Measurements from ENCODE around the gene MROH7. TPM values are rescaled to one million over a fixed set of nuclear protein-coding genes. Genes with fewer than 3 reads are reported as not detected.
A peak's percentile ranks its signal among the peaks of the same experiment; 100 is the strongest.

The MROH7 gene
- total RNA-seq, 1 experiment from 2014 or later = not detected

DNA sequence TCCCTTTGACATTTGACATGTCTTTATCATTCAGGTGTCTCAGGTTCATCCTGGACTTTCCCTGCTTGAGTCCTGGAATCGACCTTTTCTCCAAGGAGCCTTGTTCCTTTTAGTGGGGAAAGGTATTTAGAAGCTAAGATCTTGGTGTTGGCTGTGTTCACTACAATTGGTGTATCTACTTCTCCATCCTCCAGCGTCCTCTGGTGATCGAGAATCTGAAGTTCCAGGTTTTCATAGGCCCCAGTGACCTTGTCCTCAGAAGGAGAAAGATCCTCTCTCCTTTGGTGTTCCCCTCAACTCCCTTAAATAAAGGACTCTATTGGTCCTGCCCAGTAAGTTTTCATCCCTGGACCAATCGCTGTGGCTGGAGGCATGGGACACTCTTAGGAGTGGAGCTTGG lies 22.1 kb downstream of the MROH7 start:
- Histone ChIP-seq H3K36me3 (ENCODE audit: insufficient read depth, low read length, poor library complexity, severe bottlenecking) (no peaks in the 10 kb centered on the region), H3K4me3 (ENCODE audit: low read depth, low read length, poor library complexity, severe bottlenecking) (no peak overlapping the region), H3K27me3 (replicated peaks; ENCODE audit: insufficient read depth, low read depth, low read length, poor library complexity) (no peaks in the 10 kb centered on the region), H3K4me1 (ENCODE audit: insufficient read depth, low read length, poor library complexity, severe bottlenecking) (no peaks in the 10 kb centered on the region), H3K9me3 (ENCODE audit: low read depth, low read length, poor library complexity, severe bottlenecking) (no peaks in the 10 kb centered on the region), H3K27ac (ENCODE audit: low read depth, low read length, poor library complexity, severe bottlenecking) (no peak overlapping the region)
- CTCF ChIA-PET = no interaction called here
- intact Hi-C loops (cut with micrococcal nuclease; ENCODE audit: unreplicated experiment) = no loop called here
- no peak for TF ChIP-seq EZH2 (IDR thresholded peaks at IDR 0.05; ENCODE audit: borderline replicate concordance, low read depth, low read length, poor library complexity, severe bottlenecking)
- peak; percentile 22; the same call in 1 of the 2 replicates for TF ChIP-seq CTCF (conservative IDR thresholded peaks at IDR 0.05; ENCODE audit: low read depth, low read length)
- POLR2A ChIA-PET (ENCODE audit: low non-redundant PET) = no interaction called here
- BruUV-seq (replicated peaks) = no TSS peak
- DNase-seq (ENCODE audit: low spot score) = no peak

- ChIA-PET CTCF (no interaction called here), POLR2A (ENCODE audit: low non-redundant PET) (no interaction called here)
- H3K27me3 ChIP-seq (replicated peaks; ENCODE audit: insufficient read depth, low read depth, low read length, poor library complexity) = no peaks in the 10 kb centered on the region
- no peak for DNase-seq (ENCODE audit: low spot score)
- no peaks in the 10 kb centered on the region for H3K9me3 ChIP-seq (ENCODE audit: low read depth, low read length, poor library complexity, severe bottlenecking)
- intact Hi-C loops (cut with micrococcal nuclease; ENCODE audit: unreplicated experiment) = no loop called here
- H3K36me3 ChIP-seq (ENCODE audit: insufficient read depth, low read length, poor library complexity, severe bottlenecking) = no peaks in the 10 kb centered on the region
- no peak overlapping the region for H3K4me3 ChIP-seq (ENCODE audit: low read depth, low read length, poor library complexity, severe bottlenecking)
- no peak for TF ChIP-seq EZH2 (IDR thresholded peaks at IDR 0.05; ENCODE audit: borderline replicate concordance, low read depth, low read length, poor library complexity, severe bottlenecking)
- no peak for TF ChIP-seq CTCF (conservative IDR thresholded peaks at IDR 0.05; ENCODE audit: low read depth, low read length)
- no TSS peak for BruUV-seq (replicated peaks)
- H3K27ac ChIP-seq (ENCODE audit: low read depth, low read length, poor library complexity, severe bottlenecking) = no peak overlapping the region
- no peaks in the 10 kb centered on the region for H3K4me1 ChIP-seq (ENCODE audit: insufficient read depth, low read length, poor library complexity, severe bottlenecking)
Observed at GRCh38 chr1:54664364-54664763, 22.8 kb downstream of the MROH7 start.

DNA sequence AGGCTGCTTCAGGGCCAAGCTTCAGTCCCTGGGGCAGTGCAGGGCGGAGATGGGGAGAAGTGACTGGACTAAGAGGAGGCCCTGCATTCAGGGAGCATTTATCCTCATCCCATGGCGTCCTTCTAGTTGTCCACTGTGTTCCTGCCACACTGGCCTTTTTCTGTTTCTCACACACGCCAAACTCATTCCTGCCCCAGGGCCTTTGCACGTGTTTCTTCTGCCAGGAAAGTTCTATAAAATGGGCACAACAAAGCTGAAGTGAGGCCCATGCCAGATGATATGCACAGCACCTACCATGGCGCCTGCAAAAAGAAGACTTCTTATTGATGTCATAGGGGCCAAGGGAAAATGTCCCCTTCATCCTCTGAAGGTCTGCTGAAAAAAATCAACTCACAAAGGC lies 24.3 kb downstream of the MROH7 start:
- DNase-seq (ENCODE audit: low spot score) = no peak
- ChIA-PET POLR2A (ENCODE audit: low non-redundant PET) (no interaction called here), CTCF (no interaction called here)
- BruUV-seq (replicated peaks) = no TSS peak
- no peaks in the 10 kb centered on the region for H3K36me3 ChIP-seq (ENCODE audit: insufficient read depth, low read length, poor library complexity, severe bottlenecking)
- no peaks in the 10 kb centered on the region for H3K9me3 ChIP-seq (ENCODE audit: low read depth, low read length, poor library complexity, severe bottlenecking)
- intact Hi-C loops (cut with micrococcal nuclease; ENCODE audit: unreplicated experiment) = no loop called here
- H3K4me1 ChIP-seq (ENCODE audit: insufficient read depth, low read length, poor library complexity, severe bottlenecking) = no peaks in the 10 kb centered on the region
- H3K4me3 ChIP-seq (ENCODE audit: low read depth, low read length, poor library complexity, severe bottlenecking) = no peak overlapping the region
- TF ChIP-seq EZH2 (IDR thresholded peaks at IDR 0.05; ENCODE audit: borderline replicate concordance, low read depth, low read length, poor library complexity, severe bottlenecking) (no peak), CTCF (conservative IDR thresholded peaks at IDR 0.05; ENCODE audit: low read depth, low read length) (no peak)
- H3K27me3 ChIP-seq (replicated peaks; ENCODE audit: insufficient read depth, low read depth, low read length, poor library complexity) = no peaks in the 10 kb centered on the region
- H3K27ac ChIP-seq (ENCODE audit: low read depth, low read length, poor library complexity, severe bottlenecking) = no peak overlapping the region

All from A673 (cell line).